Measurements from ENCODE around the gene ATP2B2. TPM values are rescaled to one million over a fixed set of nuclear protein-coding genes. Genes with fewer than 3 reads are reported as not detected.

ATP2B2 gene
- total RNA-seq, 4 donors from 2014 or later = not detected

GRCh38 chr3:10524799-10525301, 19.5 kb upstream of the ATP2B2 start:
- Histone ChIP-seq H3K9me3 (no peaks in the 10 kb centered on the region), H3K4me3 (no peak overlapping the region), H3K4me1 (no peaks in the 10 kb centered on the region), H3K27ac (no peak overlapping the region), H3K36me3 (no peaks in the 10 kb centered on the region), H3K27me3 (peaks cover 17% of the 10 kb centered on the region)
- in situ Hi-C loops (cut with MboI; ENCODE audit: low pct_ligation_motif_present in 1 of 4, low pct_unique_long_range_greater_than_20kb in 1 of 4, low sequenced_read_pairs in 3 of 4) = no loop called here
- WGBS, 2 donors (ENCODE audit: low coverage in 1 of 2) = 65 to 100% methylated on average over 1 to 3 of the region's 3 CpGs
- TF ChIP-seq EP300 (IDR thresholded peaks at IDR 0.05; ENCODE audit: low read depth) (no peak), POLR2A (IDR thresholded peaks at IDR 0.05) (no peak), POLR2AphosphoS5 (IDR thresholded peaks at IDR 0.05) (no peak), CTCF (IDR thresholded peaks at IDR 0.05) (no peak)
- no peak for DNase-seq
- intact Hi-C loops (cut with DNase I; ENCODE audit: low total_unique reads) = no loop called here

- peaks cover 17% of the 10 kb centered on the region for H3K27me3 ChIP-seq
- in situ Hi-C loops (cut with MboI; ENCODE audit: low pct_ligation_motif_present in 1 of 4, low pct_unique_long_range_greater_than_20kb in 1 of 4, low sequenced_read_pairs in 3 of 4) (no loop called here), intact Hi-C loops (cut with DNase I; ENCODE audit: low total_unique reads) (no loop called here)
- no peaks in the 10 kb centered on the region for H3K4me1 ChIP-seq
- no peak overlapping the region for H3K27ac ChIP-seq
- 68 to 73% methylated on average over 6 to 7 of the region's 7 CpGs for WGBS, 2 donors (ENCODE audit: low coverage in 1 of 2)
- no peak for DNase-seq
- H3K9me3 ChIP-seq = no peaks in the 10 kb centered on the region
- H3K36me3 ChIP-seq = no peaks in the 10 kb centered on the region
- TF ChIP-seq POLR2AphosphoS5 (IDR thresholded peaks at IDR 0.05) (no peak), CTCF (IDR thresholded peaks at IDR 0.05) (no peak), POLR2A (IDR thresholded peaks at IDR 0.05) (no peak), EP300 (IDR thresholded peaks at IDR 0.05; ENCODE audit: low read depth) (no peak)
- H3K4me3 ChIP-seq = no peak overlapping the region
Observed at GRCh38 chr3:10524270-10524669, 18.9 kb upstream of the ATP2B2 start.

GRCh38 chr3:10523561-10523960, 18.2 kb upstream of the ATP2B2 start:
- Histone ChIP-seq H3K4me1 (no peaks in the 10 kb centered on the region), H3K36me3 (no peaks in the 10 kb centered on the region), H3K27ac (no peak overlapping the region), H3K27me3 (peaks cover 17% of the 10 kb centered on the region), H3K9me3 (no peaks in the 10 kb centered on the region), H3K4me3 (no peak overlapping the region)
- in situ Hi-C loops (cut with MboI; ENCODE audit: low pct_ligation_motif_present in 1 of 4, low pct_unique_long_range_greater_than_20kb in 1 of 4, low sequenced_read_pairs in 3 of 4) = no loop called here
- 46% methylated on average over 5 of the region's 5 CpGs; no CpG with 5 or more reads in 1 of the 2 donors for WGBS, 2 donors (ENCODE audit: low coverage in 1 of 2)
- intact Hi-C loops (cut with DNase I; ENCODE audit: low total_unique reads) = no loop called here
- TF ChIP-seq CTCF (IDR thresholded peaks at IDR 0.05) (no peak), POLR2A (IDR thresholded peaks at IDR 0.05) (no peak), POLR2AphosphoS5 (IDR thresholded peaks at IDR 0.05) (no peak), EP300 (IDR thresholded peaks at IDR 0.05; ENCODE audit: low read depth) (no peak)
- DNase-seq = no peak

- Histone ChIP-seq H3K36me3 (no peaks in the 10 kb centered on the region), H3K9me3 (no peaks in the 10 kb centered on the region), H3K4me1 (no peaks in the 10 kb centered on the region), H3K27ac (no peak overlapping the region), H3K27me3 (peaks cover 17% of the 10 kb centered on the region), H3K4me3 (no peak overlapping the region)
- intact Hi-C loops (cut with DNase I; ENCODE audit: low total_unique reads) (no loop called here), in situ Hi-C loops (cut with MboI; ENCODE audit: low pct_ligation_motif_present in 1 of 4, low pct_unique_long_range_greater_than_20kb in 1 of 4, low sequenced_read_pairs in 3 of 4) (no loop called here)
- DNase-seq = no peak
- TF ChIP-seq POLR2AphosphoS5 (IDR thresholded peaks at IDR 0.05) = no peak
- no peak for TF ChIP-seq CTCF (IDR thresholded peaks at IDR 0.05)
- TF ChIP-seq EP300 (IDR thresholded peaks at IDR 0.05; ENCODE audit: low read depth) = no peak
- no peak for TF ChIP-seq POLR2A (IDR thresholded peaks at IDR 0.05)
- 64% methylated on average over 3 of the region's 3 CpGs; no CpG with 5 or more reads in 1 of the 2 donors for WGBS, 2 donors (ENCODE audit: low coverage in 1 of 2)
Observed at GRCh38 chr3:10522646-10523303, 17.4 kb upstream of the ATP2B2 start.

Measured in transverse colon (tissue), 4 donors.